Measurements from ENCODE around the gene CSNK1G1.
"Not testable (repeated sequence)": the region's sequence is repeated elsewhere in the genome, so short reads cannot be mapped to it uniquely, and the experiment has no call there.

Gene CSNK1G1

GRCh38 chr15:64348455-64348854, 7.5 kb downstream of the CSNK1G1 start:
- no peak for DNase-seq

DNA sequence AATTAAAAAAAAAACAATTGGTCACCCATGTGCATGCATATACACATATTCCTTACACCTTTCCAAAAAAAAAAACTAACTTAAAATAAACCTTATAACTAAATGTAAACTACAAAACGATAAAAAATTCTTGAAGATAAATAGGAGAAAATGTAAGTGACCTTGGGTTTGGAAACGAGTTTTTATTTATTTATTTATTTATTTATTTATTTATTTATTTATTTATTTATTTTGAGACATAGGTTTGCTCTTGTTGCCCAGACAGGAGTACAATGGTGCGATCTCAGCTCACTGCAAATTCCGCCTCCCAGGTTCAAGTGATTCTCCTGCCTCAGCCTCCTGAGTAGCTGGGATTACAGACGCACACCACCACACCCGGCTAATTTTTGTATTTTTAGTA, 9.7 kb downstream of the CSNK1G1 start:
- DNase-seq, result not testable (repeated sequence)

DNA sequence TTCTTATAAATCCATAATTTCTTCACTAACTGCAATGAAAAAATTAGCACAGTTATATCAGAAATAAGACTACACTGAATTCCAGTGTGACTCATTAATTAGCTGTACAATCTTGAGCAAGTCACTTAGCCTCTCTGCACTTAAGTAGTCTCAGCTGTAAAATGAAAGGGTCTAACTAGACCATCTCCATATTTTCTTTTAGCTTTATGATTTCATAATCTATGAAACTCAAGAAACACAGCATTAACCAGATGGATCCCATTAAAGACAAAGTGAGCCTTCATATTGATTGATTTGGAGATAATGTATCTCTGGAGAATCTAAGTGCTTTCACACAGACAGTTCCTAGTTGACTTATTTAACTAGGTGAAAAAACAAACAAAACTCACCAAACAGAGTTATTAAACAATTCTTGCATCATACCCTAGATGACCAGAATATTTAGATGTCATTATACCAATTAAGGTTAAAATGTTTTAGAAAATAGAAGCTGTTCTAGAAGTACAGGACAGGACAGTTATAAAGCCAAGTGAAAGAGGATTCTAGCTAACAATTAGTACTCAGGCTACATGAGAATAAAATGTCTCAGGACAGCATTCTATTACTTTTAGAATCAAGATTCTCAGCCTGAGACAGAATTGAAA, 11.2 kb downstream of the CSNK1G1 start:
- no peak for DNase-seq

GRCh38 chr15:64343841-64344240, 12.1 kb downstream of the CSNK1G1 start:
- DNase-seq, result no peak

GRCh38 chr15:64343222-64343621, 12.8 kb downstream of the CSNK1G1 start:
- no peak for DNase-seq

DNA sequence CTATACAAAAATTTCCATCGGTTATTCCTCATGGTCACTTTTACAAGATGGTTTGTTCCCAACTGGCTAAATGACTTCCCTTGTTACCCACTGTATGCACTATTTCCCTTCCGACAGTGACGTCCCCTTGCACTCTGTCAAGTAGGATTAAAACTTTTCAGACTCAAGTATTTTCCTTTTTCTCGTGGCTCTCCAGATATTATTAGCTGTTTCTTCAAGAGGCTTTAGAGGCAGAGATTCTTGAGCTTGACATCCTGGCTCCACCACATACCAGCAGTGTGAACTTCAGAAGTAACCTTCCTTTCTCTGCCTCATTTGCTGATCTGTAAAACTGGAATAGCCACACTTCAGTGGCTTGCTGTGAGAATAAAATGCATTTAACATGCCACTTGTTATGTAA, 14.0 kb downstream of the CSNK1G1 start:
- no peak for DNase-seq

DNA sequence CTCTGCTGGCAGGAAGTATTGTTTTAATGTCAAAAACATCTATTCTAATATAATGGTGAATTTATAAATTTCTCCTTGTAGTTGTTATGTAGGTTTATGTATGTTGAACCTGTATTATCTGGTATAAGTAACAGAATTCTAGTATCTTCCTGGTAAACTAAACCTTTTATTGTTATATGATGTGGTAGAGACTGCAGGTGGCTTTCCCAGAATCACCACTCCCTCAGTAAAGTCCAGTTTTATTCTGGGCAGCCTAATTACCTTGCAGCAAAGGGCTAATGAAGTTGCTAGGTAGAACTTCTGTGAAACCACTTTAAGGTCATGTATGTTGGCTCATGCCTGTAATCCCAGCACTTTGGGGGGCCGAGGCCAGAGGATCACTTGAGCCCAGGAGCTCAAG, 15.6 kb downstream of the CSNK1G1 start:
- DNase-seq, result no peak

- DNase-seq, result no peak
Observed at GRCh38 chr15:64337761-64338160, 18.2 kb downstream of the CSNK1G1 start.

- no peak for DNase-seq
Observed at GRCh38 chr15:64333986-64334929, 21.7 kb downstream of the CSNK1G1 start.

- DNase-seq, result no peak
Observed at GRCh38 chr15:64333516-64333915, 22.5 kb downstream of the CSNK1G1 start.

- not testable (repeated sequence) for DNase-seq
Observed at GRCh38 chr15:64331668-64332067, 24.3 kb downstream of the CSNK1G1 start.

DNA sequence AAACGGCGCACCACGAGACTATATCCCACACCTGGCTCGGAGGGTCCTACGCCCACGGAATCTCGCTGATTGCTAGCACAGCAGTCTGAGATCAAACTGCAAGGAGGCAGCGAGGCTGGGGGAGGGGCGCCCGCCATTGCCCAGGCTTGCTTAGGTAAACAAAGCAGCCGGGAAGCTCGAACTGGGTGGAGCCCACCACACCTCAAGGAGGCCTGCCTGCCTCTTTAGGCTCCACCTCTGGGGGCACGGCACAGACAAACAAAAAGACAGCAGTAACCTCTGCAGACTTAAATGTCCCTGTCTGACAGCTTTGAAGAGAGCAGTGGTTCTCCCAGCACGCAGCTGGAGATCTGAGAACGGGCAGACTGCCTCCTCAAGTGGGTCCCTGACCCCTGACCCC, 29.0 kb downstream of the CSNK1G1 start:
- not testable (repeated sequence) for DNase-seq

DNA sequence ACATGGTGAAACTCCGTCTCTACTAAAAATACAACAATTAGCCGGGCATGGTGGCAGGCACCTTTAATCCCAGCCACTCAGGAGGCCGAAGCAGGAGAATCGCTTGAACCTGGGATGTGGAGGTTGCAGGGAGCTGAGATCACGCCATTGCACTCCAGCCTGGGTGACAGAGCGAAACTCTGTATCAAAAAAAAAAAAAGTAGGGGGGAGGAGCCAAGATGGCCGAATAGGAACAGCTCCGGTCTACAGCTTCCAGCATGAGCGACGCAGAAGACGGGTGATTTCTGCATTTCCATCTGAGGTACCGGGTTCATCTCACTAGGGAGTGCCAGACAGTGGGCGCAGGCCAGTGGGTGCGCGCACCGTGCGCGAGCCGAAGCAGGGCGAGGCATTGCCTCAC, 29.5 kb downstream of the CSNK1G1 start:
- not testable (repeated sequence) for DNase-seq

DNA sequence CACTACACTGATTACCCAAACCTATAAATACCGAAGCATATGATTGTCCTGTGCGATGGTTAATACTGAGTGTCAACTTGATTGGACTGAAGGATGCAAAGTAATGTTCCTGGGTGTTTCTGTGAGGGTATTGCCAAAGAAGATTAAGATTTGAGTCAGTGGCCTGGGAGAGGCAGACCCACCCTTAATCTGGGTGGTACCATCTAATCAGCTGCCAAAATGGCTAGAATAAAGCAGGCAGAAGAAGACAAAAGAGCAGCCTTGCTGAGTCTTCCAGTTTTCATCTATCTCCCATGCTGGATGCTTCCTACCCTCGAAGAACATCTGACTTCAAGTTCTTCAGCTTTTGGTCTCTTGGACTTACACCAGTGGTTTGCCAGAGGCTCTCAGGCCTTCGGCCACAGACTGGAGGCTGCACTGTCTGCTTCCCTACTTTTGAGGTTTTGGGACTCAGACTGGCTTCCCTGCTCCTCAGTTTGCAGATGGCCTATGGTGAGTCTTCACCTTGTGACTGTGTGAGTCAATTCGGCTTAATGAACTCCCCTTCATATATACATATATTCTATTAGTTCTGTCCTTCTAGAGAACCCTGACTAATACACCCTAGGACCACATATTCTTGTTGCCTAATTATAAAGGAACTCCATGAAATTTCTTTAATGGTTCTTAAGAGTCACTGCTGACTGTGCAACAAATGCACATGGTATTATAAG, 31.7 kb downstream of the CSNK1G1 start:
- DNase-seq, result no peak

DNA sequence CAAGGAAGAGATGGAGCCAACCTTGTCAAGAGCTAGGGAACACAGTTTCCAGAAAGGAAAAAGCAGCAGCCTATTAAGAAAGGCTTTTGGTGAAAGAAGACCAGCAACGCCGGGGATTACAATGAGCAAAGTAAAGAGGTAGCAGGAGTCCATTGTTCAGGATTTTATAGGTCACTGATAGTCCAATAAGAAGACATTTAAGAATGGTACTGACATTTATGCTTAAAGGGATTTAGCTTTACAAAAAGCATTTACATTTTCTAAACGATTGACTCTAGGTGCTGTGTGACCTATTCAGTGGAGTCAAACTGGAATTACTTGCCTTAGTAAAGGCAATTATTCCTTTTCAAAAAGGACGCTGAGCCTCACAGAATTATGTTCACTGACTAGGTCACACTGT, 40.8 kb downstream of the CSNK1G1 start:
- DNase-seq, result no peak

DNA sequence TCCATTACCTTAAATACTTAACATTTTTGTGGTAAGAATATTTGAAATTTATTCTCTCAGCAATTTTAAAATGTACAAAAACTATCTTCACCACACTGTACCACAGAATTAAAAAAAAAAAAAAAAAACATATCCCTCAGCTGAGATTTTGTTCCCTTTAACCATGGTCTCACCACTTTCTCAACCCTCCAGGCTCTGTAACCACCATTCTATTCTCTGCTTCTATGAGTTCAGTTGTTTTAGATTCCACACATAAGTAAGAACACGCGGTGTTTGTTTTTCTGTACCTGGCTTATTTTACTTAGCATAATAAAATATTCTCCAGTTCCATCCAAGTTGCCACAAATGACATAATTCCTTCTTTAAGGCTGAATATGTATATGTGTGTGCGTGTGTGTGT, 41.5 kb downstream of the CSNK1G1 start:
- DNase-seq, result no peak

DNA sequence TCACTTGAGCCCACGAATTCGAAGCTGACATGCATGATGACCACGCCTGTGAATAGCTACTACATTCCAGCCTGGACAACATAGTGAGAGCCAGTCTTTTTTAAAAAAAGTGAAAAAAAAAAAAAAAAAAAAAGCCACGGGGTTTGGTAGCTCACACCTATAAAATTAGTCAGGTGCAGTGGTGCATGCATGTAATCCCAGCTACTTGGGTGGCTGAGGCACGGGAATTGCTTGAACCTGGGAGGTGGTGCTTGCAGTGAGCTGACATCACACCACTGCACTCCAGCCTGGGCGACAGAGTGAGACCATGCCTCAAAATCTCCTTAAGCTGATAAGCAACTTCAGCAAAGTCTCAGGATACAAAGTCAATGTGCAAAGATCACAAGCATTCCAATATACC, 44.4 kb downstream of the CSNK1G1 start:
- no peak for DNase-seq

GRCh38 chr15:64310036-64310435, 45.9 kb downstream of the CSNK1G1 start:
- DNase-seq, result no peak

DNA sequence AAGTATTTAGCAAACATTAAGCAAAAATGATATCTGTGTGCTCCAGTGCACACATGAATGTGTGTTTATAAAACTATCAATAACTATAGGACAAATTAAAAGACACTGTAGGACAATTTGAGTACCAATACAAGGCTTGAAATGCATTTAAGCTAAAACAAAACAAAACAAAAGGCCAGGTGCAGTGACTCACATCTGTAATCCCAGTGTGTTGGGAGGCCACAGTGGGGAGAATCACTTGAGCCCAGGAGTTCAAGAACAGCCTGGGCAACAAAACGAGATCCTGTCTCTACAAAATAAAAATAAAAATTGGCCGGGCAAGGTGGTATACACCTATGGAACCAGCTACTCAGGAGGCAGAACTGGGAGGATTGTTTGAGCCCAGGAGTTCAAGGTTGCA, 50.7 kb downstream of the CSNK1G1 start:
- no peak for DNase-seq

GRCh38 chr15:64289550-64289949, 66.4 kb downstream of the CSNK1G1 start:
- DNase-seq, result peak; percentile 77

DNA sequence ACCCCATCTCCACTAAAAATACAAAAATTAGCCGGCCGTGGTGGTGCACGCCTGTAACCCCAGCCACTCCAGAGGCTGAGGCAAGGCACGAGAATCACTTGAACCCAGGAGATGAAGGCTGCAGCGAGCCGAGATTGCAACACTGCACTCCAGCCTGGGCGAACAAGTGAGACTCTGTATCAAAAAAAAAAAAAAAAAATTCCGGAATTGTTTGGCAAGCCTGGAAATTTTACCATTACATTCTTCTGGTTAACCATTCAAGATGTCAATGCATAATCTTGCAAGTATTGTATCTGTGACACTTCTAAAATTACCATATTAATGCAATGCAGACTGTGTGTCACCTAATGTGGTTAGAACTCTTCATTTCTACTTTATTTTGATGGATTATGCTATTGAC, 67.0 kb downstream of the CSNK1G1 start:
- DNase-seq, result no peak

- no peak for DNase-seq
Observed at GRCh38 chr15:64288577-64288976, 67.4 kb downstream of the CSNK1G1 start.

DNA sequence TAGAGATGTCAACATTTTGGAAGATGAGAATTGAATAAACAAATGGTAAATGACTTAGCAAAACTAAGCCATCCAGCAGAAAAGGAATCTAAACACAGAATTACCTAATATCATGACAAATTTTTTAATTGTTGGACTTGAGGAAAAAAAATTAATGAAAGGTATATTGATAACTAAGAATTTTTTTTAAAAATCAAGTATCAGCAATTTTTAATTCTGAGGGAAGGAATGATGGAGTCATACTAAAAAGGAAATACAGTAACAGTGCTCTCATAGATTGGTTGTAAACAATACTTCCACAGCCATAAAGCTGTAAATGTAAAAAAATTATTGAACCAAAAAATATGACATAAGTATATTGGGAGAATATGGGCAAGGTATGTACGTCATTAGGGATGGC, 68.0 kb downstream of the CSNK1G1 start:
- no peak for DNase-seq

DNA sequence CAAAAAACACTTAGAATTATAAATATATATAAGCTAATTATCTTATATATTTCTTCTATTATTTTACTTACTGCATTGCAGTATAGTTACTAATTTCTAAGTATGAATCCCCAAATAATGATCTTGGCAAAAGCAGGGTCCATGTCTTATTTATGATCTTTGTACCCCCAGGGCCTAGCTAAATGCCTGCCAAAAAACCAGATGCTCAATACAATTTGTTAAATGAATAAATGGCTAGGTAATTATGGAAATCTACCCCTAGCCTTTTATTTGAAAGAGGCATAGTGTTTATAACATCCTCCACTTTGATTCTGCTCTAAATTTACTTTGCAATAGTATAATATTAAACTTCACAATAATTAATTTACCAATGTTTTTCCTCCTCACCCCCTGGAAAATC, 69.5 kb downstream of the CSNK1G1 start:
- DNase-seq, result no peak

Measured in NCI-H526 treated with DMSO at 0.1 percent for 48 hours (cell line).